Measurements from ENCODE around the gene NT5DC1.

- TF ChIP-seq CTCF (conservative IDR thresholded peaks at IDR 0.05; ENCODE audit: low read depth, low read length) (no peak), EZH2 (IDR thresholded peaks at IDR 0.05; ENCODE audit: borderline replicate concordance, low read depth, low read length, poor library complexity, severe bottlenecking) (no peak)
Measured at GRCh38 chr6:116266803-116267202, 166.2 kb downstream of the NT5DC1 start.
